B cell (primary cell): ENCODE data around the gene ORC4. TPM values are rescaled to one million over a fixed set of nuclear protein-coding genes. Genes with fewer than 3 reads are reported as not detected.

Experiments
- ATAC-seq: fragments of 200-7000 bp; cut with Tn5 transposase; one replicate; pipeline ENCODE4 v1.10.0; 2021; ENCODE audit warnings: low read depth, mild to moderate bottlenecking, moderate number of reproducible peaks, moderate library complexity
- CTCF ChIA-PET: fragments of 350-600 bp; sonication (Branson Sonifier 250); formaldehyde crosslinking; loops from one replicate; lab custom pipeline; 2021; ENCODE audit warnings: antibody characterized with exemption, inconsistent platforms; lab: Charles Lee
- POLR2A ChIA-PET: fragments of 350-600 bp; sonication (Branson Sonifier 250); formaldehyde crosslinking; loops from one replicate; lab custom pipeline; 2021; ENCODE audit warnings: antibody characterized with exemption; lab: Charles Lee
- DNase-seq: peaks from one replicate; pipeline ENCODE4 v3.0.0; 2013
- H2AFZ ChIP-seq: 2 replicates; pipeline ENCODE4 v1.6.1; 2012; ENCODE audit warnings: mild to moderate bottlenecking, low read depth, low read length; ENCODE audit not compliant: insufficient read depth, poor library complexity, severe bottlenecking
- H3K27ac ChIP-seq, 2 donors: 1 replicate in 1 of 2; 2 replicates in 1 of 2; pipeline ENCODE4 v1.5.1; 2012 to 2013; ENCODE audit warnings: low read length in 2 of 2, mild to moderate bottlenecking in 2 of 2, moderate library complexity in 1 of 2
- H3K27me3 ChIP-seq, 4 experiments: fragments of 200-600 bp in 1 of 4; sonication (generic) in 1 of 4; replicated peaks in 1 of 4; 1 replicate in 2 of 4; 2 replicates in 2 of 4; pipeline versions ENCODE4 v1.6.1 to v1.7.0; 2013 to 2016; ENCODE audit warnings: low read length in 3 of 4, mild to moderate bottlenecking in 2 of 4, mixed read lengths in 1 of 4, moderate library complexity in 1 of 4; ENCODE audit not compliant: insufficient read depth in 4 of 4, control insufficient read depth in 3 of 4; ENCODE audit errors: control extremely low read depth in 1 of 4
- H3K36me3 ChIP-seq, 2 experiments: replicated peaks in 1 of 2; 1 replicate in 1 of 2; 2 replicates in 1 of 2; pipeline versions ENCODE4 v1.6.1 to v1.7.1; 2013; ENCODE audit warnings: low read length in 1 of 2; ENCODE audit not compliant: insufficient read depth in 2 of 2, control insufficient read depth in 1 of 2; ENCODE audit errors: control extremely low read depth in 1 of 2, extremely low read depth in 1 of 2
- H3K4me1 ChIP-seq, 2 donors: fragments of 200-600 bp in 1 of 2; sonication (generic) in 1 of 2; 1 replicate in 1 of 2; 2 replicates in 1 of 2; pipeline versions ENCODE4 v1.5.1 to v1.6.1; 2013 to 2017; ENCODE audit warnings: low read length in 2 of 2; ENCODE audit not compliant: control insufficient read depth in 2 of 2, insufficient read depth in 2 of 2
- H3K4me2 ChIP-seq: replicated peaks from 2 replicates; pipeline ENCODE3; 2012; ENCODE audit warnings: mild to moderate bottlenecking, low read depth, low read length; ENCODE audit not compliant: poor library complexity, severe bottlenecking
- H3K4me3 ChIP-seq, 5 experiments: fragments of 200-600 bp in 1 of 5; sonication (generic) in 1 of 5; 1 replicate in 3 of 5; 2 replicates in 2 of 5; pipeline versions ENCODE4 v1.5.1 to v1.7.0; 2011 to 2016; ENCODE audit warnings: low read length in 4 of 5, mild to moderate bottlenecking in 4 of 5, low read depth in 2 of 5, control low read depth in 1 of 5, moderate library complexity in 1 of 5; ENCODE audit not compliant: insufficient read depth in 1 of 5; ENCODE audit errors: control extremely low read depth in 1 of 5, extremely low read depth in 1 of 5
- H3K79me2 ChIP-seq: fragments of 200-600 bp; sonication (generic); one replicate; pipeline ENCODE4 v1.6.0; 2016; ENCODE audit warnings: low read length; ENCODE audit not compliant: control insufficient read depth, insufficient read depth
- H3K9ac ChIP-seq: fragments of 200-600 bp; sonication (generic); 2 replicates; pipeline ENCODE4 v1.6.1; 2017; ENCODE audit warnings: mild to moderate bottlenecking, low read length, moderate library complexity
- H3K9me3 ChIP-seq, 3 donors: one replicate each; pipeline versions ENCODE4 v1.6.1 to v1.7.1; 2013; ENCODE audit warnings: low read length in 2 of 3; ENCODE audit not compliant: control insufficient read depth in 2 of 3, insufficient read depth in 1 of 3; ENCODE audit errors: control extremely low read depth in 1 of 3
- H4K20me1 ChIP-seq: 2 replicates; pipeline ENCODE4 v1.6.0; 2012; ENCODE audit warnings: mild to moderate bottlenecking, low read length; ENCODE audit not compliant: insufficient read depth, control insufficient read depth, poor library complexity, severe bottlenecking
- H3K27ac Mint-ChIP-seq: one replicate; pipeline ENCODE4 v1.8.0; 2021; ENCODE audit warnings: mixed read lengths
- H3K27me3 Mint-ChIP-seq: one replicate; pipeline ENCODE4 v1.8.0; 2021; ENCODE audit warnings: mixed read lengths
- H3K4me1 Mint-ChIP-seq: one replicate; pipeline ENCODE4 v1.8.0; 2021; ENCODE audit warnings: mixed read lengths
- H3K4me3 Mint-ChIP-seq: one replicate; pipeline ENCODE4 v1.8.0; 2021; ENCODE audit warnings: mixed read lengths
- H3K9me3 Mint-ChIP-seq: one replicate; pipeline ENCODE4 v1.8.0; 2022; ENCODE audit warnings: mixed read lengths; ENCODE audit not compliant: insufficient read depth
- CTCF ChIP-seq: fragments of 200-600 bp; IDR thresholded peaks from one replicate; pipeline ENCODE4 v1.8.0; 2022; ENCODE audit warnings: antibody characterized with exemption, mild to moderate bottlenecking
- EZH2 ChIP-seq: IDR thresholded peaks from 2 replicates; pipeline ENCODE4 v1.6.1; 2012; ENCODE audit warnings: borderline replicate concordance, low read depth, mild to moderate bottlenecking, moderate library complexity, low read length; ENCODE audit not compliant: insufficient read depth, poor library complexity, severe bottlenecking
- WGBS: methylation state at CpG from one replicate; pipeline ENCODE4 v1.1.5; 2013; ENCODE audit warnings: missing lambda C conversion rate; ENCODE audit not compliant: insufficient coverage; 5-methylcytosine and 5-hydroxymethylcytosine counted together
- intact Hi-C: fragments of 100-400 bp; cut with micrococcal nuclease; formaldehyde crosslinking; loops from one replicate; pipeline ENCODE4 v1.10.0; 2022
- polyA plus RNA-seq: library from polyadenylated mRNA; depleted of rRNA; stranded (reverse); fragments of >200 nt; gene quantifications from 2 replicates; pipeline ENCODE4 v1.2.3, GENCODE V29; 2012
- total RNA-seq, 2 donors: library from RNA; stranded (reverse); fragments of 120-200 nt in 1 of 2; gene quantifications; 1 replicate in 1 of 2; 2 replicates in 1 of 2; pipeline versions ENCODE4 v1.2.3 to v1.2.4, GENCODE V29; 2013 to 2022

Gene ORC4
- total and polyA plus RNA-seq, 2 donors (not counting 1 experiment from before 2014, with no cell fraction given) = 31.5 to 48.9 TPM

GRCh38 chr2:147916067-147916466, 104.5 kb downstream of the ORC4 start:
- ChIA-PET POLR2A (no interaction called here), CTCF (no interaction called here)
- Mint-ChIP-seq H3K4me1 (no peaks in the 10 kb centered on the region), H3K4me3 (no peak overlapping the region), H3K9me3 (no peaks in the 10 kb centered on the region), H3K27ac (no peak overlapping the region), H3K27me3 (no peaks in the 10 kb centered on the region)
- Histone ChIP-seq H3K9ac (no peak overlapping the region), H3K4me3 (no peak overlapping the region), H3K4me2 (no peak overlapping the region), H3K79me2 (no peaks in the 10 kb centered on the region), H3K36me3 (peaks cover 0 to 1% of the 10 kb centered on the region in 2 experiments), H4K20me1 (no peaks in the 10 kb centered on the region), H3K4me1 (no peaks in the 10 kb centered on the region), H3K9me3 (no peaks in the 10 kb centered on the region), H3K27me3 (no peaks in the 10 kb centered on the region), H3K27ac (no peak overlapping the region), H2AFZ (no peak overlapping the region)
- intact Hi-C loops = no loop called here
- ATAC-seq (no peak), DNase-seq (no peak)
- WGBS = no CpG with 5 or more reads among the region's 2 CpGs
- no peak for TF ChIP-seq CTCF
- TF ChIP-seq EZH2 = no peak

- H3K4me1 ChIP-seq = no peaks in the 10 kb centered on the region
- no peak for ATAC-seq
- no peaks in the 10 kb centered on the region for H3K27me3 ChIP-seq
- H3K9me3 Mint-ChIP-seq = no peaks in the 10 kb centered on the region
- intact Hi-C loops = no loop called here
- no CpG with 5 or more reads among the region's 3 CpGs for WGBS
- H2AFZ ChIP-seq = no peak overlapping the region
- CTCF ChIA-PET = interaction anchor here (0.6 to 5.5 kb wide), 4 partner anchors 488 to 867 kb away, joined by 3 to 150 read pairs (median 56); no protein-coding TSS in a partner anchor
- H3K9ac ChIP-seq = no peak overlapping the region
- H3K4me2 ChIP-seq = no peak overlapping the region
- no peaks in the 10 kb centered on the region for H4K20me1 ChIP-seq
- H3K36me3 ChIP-seq = peaks cover 0 to 1% of the 10 kb centered on the region in 2 experiments
- no peak overlapping the region for H3K27ac Mint-ChIP-seq
- no peak overlapping the region for H3K27ac ChIP-seq
- POLR2A ChIA-PET = no interaction called here
- H3K9me3 ChIP-seq = no peaks in the 10 kb centered on the region
- no peak for TF ChIP-seq CTCF
- no peak overlapping the region for H3K4me3 ChIP-seq
- DNase-seq = no peak
- H3K79me2 ChIP-seq = no peaks in the 10 kb centered on the region
- H3K27me3 Mint-ChIP-seq = no peaks in the 10 kb centered on the region
- H3K4me3 Mint-ChIP-seq = no peak overlapping the region
- H3K4me1 Mint-ChIP-seq = no peaks in the 10 kb centered on the region
Measured at GRCh38 chr2:147913701-147914480, 106.6 kb downstream of the ORC4 start.
